Cortex of kidney (tissue), 1 donor: ENCODE results near the gene MCAM.

Source experiments
- DNase-seq: peaks from one replicate; lab custom pipeline; 2025; lab: John Stamatoyannopoulos, UW

MCAM gene

GRCh38 chr11:119344291-119345010, 27.5 kb upstream of the MCAM start:
- DNase-seq, result no peak

GRCh38 chr11:119343726-119344125, 26.8 kb upstream of the MCAM start:
- DNase-seq, result no peak

- DNase-seq, result no peak
These were observed 25.6 kb upstream of the MCAM start for GRCh38 chr11:119342362-119343130.

GRCh38 chr11:119342023-119342300, 25.0 kb upstream of the MCAM start:
- no peak for DNase-seq

GRCh38 chr11:119341222-119342022, 24.5 kb upstream of the MCAM start:
- no peak for DNase-seq

GRCh38 chr11:119340335-119341221, 23.6 kb upstream of the MCAM start, which contains the start of gene C1QTNF5:
Gene C1QTNF5 (minus strand): TSS chr11:119340883. CDS start chr11:119340397, 486 bp downstream.
- no peak for DNase-seq

GRCh38 chr11:119339589-119340334, 22.8 kb upstream of the MCAM start:
- DNase-seq, result no peak

GRCh38 chr11:119338965-119339588, 22.1 kb upstream of the MCAM start:
- DNase-seq, result no peak

- no peak for DNase-seq
These were observed 21.5 kb upstream of the MCAM start for GRCh38 chr11:119338318-119338890.

- no peak for DNase-seq
These were observed 20.8 kb upstream of the MCAM start for GRCh38 chr11:119337581-119338317.

GRCh38 chr11:119336744-119337469, 20.0 kb upstream of the MCAM start:
- no peak for DNase-seq

- DNase-seq, result no peak
These were observed 19.0 kb upstream of the MCAM start for GRCh38 chr11:119335655-119336543.

- no peak for DNase-seq
These were observed 18.2 kb upstream of the MCAM start for GRCh38 chr11:119335091-119335654.

- no peak for DNase-seq
These were observed 17.4 kb upstream of the MCAM start, which contains the start of gene RNF26 for GRCh38 chr11:119334174-119334930. Gene RNF26 (plus strand): TSS chr11:119334527. CDS start chr11:119335123, 596 bp downstream.

- no peak for DNase-seq
These were observed 15.3 kb upstream of the MCAM start for GRCh38 chr11:119332111-119332765.

GRCh38 chr11:119330237-119330636, 13.3 kb upstream of the MCAM start:
- DNase-seq, result no peak
